GM12865 (cell line): ENCODE results near the gene GLI3.

Source experiments
- DNase-seq: peaks from one replicate; pipeline ENCODE4 v3.0.0; 2010; ENCODE audit warnings: low read depth
- H3K4me3 ChIP-seq: 2 replicates; pipeline ENCODE4 v1.5.1; 2011; ENCODE audit warnings: mild to moderate bottlenecking, low read depth, low read length, control low read depth
- TF ChIP-seq, protein P1 (sequence below): IDR thresholded peaks from 2 replicates; pipeline ENCODE4 v1.5.1; 2011; ENCODE audit warnings: low read length, control low read depth, low read depth, inconsistent platforms; ENCODE audit not compliant: insufficient read depth; ENCODE audit errors: missing control alignments

GLI3 gene

DNA sequence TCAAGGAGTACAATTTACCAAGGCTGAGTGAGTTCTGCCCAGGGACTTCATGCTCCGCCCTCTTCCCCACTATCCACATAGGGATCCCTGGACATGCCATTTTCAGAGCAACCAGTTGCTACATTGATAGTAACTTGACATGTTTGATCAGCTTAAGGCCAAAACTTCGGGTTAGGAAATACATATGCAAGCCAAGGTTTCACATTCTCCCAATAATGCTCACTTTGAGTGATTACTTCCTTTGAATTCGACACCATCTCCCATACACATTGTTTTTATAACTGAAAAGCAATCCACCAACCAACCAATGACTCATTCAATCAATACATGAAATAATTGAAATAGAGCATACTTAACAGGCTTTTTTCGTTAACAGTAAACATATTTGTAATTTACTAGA, 137.9 kb downstream of the GLI3 start:
- TF ChIP-seq, protein P1, sequence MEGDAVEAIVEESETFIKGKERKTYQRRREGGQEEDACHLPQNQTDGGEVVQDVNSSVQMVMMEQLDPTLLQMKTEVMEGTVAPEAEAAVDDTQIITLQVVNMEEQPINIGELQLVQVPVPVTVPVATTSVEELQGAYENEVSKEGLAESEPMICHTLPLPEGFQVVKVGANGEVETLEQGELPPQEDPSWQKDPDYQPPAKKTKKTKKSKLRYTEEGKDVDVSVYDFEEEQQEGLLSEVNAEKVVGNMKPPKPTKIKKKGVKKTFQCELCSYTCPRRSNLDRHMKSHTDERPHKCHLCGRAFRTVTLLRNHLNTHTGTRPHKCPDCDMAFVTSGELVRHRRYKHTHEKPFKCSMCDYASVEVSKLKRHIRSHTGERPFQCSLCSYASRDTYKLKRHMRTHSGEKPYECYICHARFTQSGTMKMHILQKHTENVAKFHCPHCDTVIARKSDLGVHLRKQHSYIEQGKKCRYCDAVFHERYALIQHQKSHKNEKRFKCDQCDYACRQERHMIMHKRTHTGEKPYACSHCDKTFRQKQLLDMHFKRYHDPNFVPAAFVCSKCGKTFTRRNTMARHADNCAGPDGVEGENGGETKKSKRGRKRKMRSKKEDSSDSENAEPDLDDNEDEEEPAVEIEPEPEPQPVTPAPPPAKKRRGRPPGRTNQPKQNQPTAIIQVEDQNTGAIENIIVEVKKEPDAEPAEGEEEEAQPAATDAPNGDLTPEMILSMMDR: no peak
- no peak overlapping the region for H3K4me3 ChIP-seq
- no peak for DNase-seq

DNA sequence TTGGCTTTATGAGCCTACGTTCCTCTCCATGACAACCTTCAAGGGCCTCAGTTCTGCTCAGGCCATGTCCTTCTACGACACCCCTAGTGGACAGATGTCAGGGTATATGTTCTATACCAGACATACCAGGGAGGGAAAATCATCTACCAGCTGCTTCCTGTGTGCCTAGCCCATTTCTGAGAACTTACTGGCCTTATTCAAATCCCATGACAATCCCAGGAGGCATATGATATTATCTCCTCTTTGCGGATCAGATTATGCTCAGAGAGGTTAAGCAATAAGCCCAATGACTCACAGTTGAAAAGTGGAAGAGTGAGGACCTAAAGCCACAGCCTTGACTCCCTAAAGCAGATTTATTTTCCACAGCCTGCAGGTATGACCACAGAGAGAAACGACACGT, 139.3 kb downstream of the GLI3 start:
- TF ChIP-seq, protein P1: no peak
- DNase-seq: no peak

DNA sequence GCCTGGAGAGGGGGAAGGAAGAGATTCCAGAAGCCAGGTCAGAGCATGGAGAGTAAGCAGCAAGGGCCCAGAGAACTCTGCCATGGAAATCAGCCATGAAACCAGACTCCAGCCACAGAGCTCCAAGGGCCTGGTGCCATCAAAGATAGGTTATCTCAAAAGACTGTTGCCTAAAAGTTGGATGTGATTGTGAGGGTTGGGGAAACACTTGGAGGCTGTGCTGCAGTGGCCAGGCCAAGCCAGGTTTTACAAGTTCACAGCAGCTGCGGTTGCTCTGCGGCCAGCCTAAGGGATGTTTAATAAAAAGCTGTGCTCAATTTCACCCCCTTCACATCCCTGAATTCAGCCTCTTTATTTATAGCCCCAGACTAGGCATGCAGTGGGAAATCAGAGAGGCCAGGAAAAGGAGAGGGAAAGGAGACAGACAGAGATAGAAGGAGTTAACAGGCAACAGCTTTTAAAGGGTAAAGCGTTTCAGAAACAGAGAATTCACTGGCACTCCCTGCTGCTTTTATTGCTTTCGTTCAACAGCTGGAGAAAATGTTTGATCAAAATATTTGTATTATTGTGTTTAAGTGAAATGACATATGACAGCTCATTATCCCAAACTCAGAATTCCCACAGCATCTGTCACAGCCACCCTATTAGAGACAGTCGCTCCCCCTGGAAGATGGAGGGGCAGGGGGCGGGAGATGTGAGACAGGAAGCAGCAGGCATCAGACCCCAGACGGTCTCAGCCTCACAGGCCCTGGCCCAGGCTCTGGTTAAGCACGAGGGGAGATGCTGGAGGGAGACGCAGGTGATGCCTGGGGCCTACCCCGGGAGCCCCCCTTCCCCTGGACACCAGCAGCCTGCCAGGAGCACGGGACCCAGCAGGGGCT, 140.1 kb downstream of the GLI3 start:
- H3K4me3 ChIP-seq: no peak overlapping the region
- TF ChIP-seq, protein P1: no peak
- no peak for DNase-seq

More for the DNA sequence above, 139.3 kb downstream of the GLI3 start:
- H3K4me3 ChIP-seq: no peak overlapping the region

DNA sequence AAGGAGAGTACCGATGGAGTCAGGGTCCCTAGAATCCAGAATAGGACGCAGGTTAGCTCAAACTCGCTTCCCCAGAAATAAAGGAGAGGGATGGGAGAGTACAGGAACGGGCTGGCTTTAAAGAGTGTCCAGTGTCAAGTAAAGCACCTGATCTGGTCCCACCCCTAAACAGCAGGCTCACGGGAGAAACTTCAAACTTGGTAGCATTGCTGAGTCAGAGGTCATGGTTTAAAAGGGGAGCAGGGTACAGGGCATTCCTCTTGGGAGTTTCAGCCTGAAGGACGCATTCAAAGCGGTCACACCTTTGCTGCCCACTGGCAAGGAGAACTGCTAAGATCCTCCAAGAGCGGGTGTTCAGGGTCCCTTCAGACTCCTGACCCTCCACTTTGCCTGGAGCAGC, 140.7 kb downstream of the GLI3 start:
- TF ChIP-seq, protein P1: no peak
- no peak overlapping the region for H3K4me3 ChIP-seq
- no peak for DNase-seq

DNA sequence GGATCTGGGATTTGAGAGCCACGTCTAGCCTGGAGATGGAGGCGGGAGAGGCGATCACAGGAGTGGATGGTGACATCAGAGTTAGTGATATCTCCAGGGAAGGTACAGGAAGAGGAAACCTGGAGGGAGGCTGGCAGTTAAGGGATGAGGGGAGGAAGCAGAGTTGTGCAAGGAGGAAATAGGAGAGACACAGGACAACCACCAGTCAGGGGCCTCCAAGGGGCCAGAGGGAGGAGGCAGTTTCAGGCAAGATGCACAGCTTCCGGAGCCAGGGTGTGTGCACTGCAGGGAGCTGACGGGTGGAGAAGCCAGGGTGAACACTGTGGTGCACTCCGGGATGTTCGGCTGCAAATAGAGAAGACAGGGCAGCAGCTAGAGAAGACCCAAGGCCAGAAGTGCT, 141.2 kb downstream of the GLI3 start:
- TF ChIP-seq, protein P1: no peak
- no peak overlapping the region for H3K4me3 ChIP-seq
- no peak for DNase-seq

DNA sequence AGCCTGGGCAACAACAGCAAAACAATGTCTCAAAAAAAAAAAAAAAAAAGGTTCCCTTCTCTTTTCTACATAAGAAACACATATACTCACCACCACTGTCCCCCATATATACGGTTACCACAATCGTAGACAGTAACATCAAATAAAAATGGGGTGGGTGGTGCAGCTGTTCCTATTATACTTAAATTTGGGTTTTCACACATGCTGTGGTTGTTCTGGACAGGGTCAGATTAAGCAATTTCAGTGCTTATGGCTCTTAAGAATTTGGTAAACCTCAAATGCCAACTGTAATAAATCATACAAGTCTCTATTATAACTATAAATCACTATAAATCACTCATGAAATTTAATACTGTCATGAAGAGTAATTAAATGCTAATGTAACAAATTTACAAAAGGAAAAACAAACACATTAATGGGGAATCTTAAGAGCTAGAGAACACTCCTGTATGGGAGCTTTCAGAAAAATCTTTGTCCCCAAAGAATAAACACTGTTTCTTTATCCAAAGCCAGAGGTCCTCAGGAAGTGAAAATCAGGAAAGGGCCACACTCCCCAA, 143.6 kb downstream of the GLI3 start:
- TF ChIP-seq, protein P1: no peak
- no peak for DNase-seq

More for the DNA sequence above, 143.6 kb downstream of the GLI3 start:
- H3K4me3 ChIP-seq: no peak overlapping the region
